HG03378 (cell line): ENCODE results near the gene AUNIP.
"Not testable (repeated sequence)": the region's sequence is repeated elsewhere in the genome, so short reads cannot be mapped to it uniquely, and the experiment has no call there.

Experiments
- ATAC-seq: cut with Tn5 transposase; IDR thresholded peaks from one replicate; pipeline ENCODE4 v1.9.1; 2021; ENCODE audit warnings: mild to moderate bottlenecking, moderate library complexity; ENCODE audit not compliant: unreplicated experiment

Gene AUNIP

DNA sequence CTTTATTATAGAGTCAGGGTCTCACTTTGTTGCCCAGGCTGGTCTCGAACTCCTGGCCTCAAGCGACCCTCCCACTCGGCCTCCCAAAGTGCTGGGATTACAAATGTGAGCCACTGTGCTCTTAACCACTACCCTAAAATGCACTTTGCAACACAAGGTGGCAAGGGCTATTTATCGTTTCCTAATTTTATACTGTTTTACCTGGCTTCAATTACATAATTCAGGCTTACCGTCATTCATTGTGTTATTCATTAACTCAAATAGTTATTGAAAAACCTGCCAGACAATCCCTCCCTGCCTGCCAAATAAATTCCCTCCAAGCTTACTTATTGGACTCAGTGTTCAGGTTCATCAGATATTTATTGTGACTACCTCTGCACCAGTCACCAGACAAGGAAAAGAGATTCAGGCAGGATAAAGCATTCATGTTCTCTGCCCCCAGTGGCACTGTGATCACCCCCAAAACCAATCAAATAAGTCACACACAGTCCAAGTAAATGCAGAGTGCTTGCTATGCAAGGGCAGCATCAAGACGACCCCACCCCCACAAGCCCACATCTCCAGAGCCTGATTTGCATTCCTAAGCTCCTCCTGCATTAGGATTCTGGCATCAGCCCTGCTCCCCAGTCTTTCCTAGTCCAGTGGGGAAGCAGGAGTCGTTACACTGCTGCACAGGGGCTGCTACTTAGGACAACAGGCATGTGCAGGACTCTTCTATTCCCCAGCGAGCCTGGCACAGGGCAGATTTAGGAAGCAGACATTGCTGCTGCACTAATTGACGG lies 8.1 kb upstream of the AUNIP start:
- no peak for ATAC-seq

DNA sequence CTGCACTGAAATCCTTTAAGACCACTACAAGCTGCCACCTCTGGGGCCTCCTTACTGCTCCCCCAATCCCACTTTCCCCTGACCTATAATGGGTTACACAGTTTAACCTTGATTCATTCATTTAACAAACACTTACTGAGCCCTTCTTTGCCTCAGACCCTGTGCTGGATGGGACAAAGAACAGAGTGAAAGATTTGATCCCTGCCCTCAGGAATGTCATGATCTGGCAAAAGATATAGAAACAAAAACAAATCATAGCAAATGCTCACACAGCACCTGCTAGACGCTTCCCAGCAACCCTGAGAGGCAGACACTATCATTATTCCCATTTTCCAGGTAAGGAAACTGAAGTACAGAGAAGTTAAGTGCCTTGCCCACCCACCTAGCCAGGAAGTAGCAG lies 7.0 kb upstream of the AUNIP start:
- ATAC-seq = no peak

- ATAC-seq = no peak
Observed at GRCh38 chr1:25864434-25864833, 5.2 kb upstream of the AUNIP start.

DNA sequence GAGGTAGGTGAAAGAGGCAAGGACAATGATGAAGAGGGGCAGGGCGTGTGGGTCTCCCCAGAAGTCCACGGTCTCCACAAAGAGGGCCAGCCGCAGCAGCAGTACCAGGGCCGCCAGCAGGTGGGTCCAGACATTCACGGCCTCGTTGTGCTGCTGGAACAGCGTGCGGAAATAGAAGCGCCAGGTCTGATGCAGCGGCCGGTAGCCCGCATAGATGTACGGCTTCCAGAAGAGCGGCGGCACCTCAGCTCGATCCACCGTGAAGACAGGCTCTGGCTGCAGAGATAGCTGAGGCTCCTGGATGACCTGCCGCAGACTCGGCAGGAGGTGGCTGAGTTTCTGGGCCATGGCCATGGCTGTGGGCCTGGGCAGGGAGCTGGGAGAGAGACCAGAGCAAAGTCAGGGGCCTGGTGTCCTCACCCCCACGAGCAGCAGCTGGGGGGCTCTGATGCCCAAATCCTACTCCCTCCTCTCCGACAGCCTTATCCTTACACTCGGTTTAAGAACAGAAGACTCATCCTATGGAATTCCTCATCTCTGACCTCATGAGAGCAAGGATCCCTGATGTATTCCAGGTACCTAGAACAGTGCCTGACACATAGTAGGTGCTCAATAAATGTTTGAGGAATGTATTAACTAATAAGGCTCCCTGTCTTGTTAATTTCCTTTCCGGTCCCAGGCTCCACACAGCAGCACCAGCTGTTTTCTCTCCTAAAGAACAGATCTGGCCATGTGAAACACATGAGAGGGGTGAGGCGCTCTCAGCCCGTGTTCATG lies 4.4 kb upstream of the AUNIP start:
- no peak for ATAC-seq

GRCh38 chr1:25862785-25863485 lies 3.7 kb upstream of the AUNIP start:
- no peak for ATAC-seq

DNA sequence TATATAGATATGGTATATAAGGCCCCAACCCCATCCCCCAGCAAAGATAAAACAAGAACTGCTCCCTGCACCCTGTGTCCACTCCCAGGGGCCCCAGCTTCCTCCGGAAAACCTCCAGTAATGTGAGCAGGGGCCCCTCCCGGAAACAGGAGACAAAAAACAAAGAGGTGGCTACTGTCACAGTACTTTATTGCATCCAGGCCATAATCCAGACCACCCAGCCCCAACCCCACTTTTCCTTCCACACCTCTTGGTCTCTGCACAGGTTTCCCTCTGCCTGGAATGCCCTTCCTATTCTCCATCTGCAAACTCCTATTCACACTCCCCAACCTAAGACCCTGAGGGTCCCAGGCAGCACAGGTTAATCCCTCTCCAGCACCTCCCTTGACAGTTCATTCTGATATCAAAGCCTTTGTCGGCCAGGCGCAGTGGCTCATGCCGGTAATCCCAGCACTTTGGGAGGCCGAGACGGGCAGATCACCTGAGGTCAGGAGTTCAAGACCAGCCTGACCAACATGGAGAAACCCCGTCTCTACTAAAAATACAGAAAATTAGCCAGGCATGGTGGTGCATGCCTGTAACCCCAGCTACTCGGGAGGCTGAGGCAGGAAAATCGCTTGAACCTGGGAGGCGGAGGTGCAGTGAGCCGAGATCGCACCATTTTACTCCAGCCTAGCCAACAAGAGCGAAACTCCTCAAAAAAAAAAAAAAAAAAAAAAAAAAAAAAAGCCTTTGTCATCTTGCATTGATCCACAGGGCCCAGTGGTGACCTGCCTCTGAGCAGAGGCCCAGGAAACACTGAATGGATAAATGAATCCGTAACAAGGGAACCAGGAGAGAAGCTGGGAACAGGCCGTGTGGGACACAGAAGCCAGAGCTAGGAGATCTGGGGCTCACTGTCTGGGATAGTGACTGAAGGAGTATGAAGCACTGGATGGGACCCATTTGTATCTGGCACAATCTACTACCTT lies 2.3 kb upstream of the AUNIP start:
- no peak for ATAC-seq

DNA sequence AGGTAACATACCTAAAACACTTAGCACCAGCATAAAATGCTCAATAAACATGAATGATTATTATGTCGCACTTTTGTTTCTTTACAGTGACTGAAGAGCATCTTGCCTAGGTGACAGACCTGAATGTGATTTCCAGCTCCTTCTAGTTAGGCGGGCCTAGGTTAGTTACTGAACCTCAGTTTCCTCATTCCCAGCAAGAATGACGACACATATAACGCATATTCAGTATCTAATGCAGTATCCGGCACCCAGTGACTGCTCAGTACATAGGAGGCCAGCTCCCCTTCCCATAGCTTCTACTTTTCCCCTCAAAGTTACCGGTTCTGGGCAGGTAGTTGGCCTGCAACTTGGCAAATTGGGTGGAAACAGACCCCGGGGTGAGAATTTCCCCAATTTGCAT lies 763 bp downstream of the AUNIP start:
- ATAC-seq = no peak

GRCh38 chr1:25856856-25857255 lies 2.4 kb downstream of the AUNIP start:
- no peak for ATAC-seq

GRCh38 chr1:25854554-25854953 lies 4.7 kb downstream of the AUNIP start:
- no peak for ATAC-seq

DNA sequence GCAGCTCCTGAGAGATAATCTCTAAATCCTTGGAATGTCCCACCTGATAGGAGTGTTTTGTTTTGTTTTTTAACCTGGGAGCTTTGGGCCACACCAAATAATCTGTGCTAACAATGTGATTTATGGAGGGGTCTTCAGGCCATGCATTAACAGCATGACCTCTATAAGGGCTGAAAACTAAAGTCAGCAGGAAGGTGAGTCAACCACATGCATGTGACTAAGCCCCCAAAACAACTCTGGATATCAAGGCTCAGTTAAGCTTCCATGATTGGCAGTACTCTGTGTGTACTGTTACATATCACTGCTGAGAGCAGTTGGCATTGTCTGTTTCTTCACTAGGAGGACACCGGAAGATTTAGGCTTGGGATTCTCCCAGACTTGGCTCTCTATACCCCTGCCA lies 10.7 kb downstream of the AUNIP start:
- no peak for ATAC-seq

DNA sequence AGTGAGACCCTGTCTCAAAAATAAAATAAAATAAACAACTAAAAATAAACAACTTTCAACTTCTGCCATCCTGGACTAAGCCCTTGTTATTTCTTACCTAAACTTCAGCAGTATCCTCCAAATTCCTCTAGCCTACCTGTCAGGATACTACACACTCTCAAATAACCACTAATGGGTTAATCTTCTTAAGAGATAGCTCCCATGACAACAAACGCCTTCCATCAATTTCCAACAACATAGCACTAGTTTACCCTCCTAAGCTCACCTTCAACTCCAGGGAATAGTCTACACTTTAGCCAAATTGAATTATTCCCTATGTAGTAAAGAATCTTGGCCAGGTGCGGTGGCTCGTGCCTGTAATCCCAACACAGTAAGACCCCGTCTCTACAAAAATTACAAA lies 11.3 kb downstream of the AUNIP start:
- ATAC-seq = no peak

- no peak for ATAC-seq
Observed at GRCh38 chr1:25845664-25846063, 13.6 kb downstream of the AUNIP start.

DNA sequence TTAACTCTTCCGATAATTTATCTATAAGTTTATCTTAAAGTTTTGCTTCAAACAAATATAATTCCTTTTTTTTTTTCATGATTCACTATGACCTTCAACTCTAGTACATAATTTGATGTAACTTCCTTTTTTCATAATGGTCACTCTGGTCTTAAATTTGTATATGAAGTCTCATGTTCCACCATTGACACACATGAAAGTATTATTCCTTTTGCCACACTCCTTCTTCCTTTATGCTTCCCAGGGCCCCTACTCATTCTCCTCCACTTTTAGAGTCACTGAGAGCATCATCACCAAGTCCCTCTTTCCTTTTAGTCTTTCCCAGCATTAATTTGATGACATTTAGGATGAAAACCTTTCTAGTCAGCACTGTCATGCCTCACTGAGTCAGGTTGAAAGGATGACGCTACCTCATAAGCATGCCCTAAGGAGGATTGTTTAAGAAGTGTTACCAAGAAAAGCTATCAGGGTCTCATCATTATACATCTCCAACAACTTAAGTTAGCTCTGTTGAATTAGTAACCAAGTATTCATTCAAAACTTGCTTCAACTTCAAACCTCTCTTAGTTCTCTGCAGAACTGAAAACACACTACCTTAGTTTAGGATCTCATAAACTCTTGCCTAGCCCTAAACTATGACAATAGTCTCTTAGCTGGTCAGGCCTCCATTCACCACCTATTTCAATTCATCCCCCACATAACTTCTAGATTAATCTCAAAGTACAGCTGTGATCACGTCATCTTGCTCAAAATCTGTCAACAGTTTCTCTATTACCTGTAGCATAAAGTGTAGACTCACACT lies 14.5 kb downstream of the AUNIP start:
- ATAC-seq = no peak

GRCh38 chr1:25843483-25843882 lies 15.8 kb downstream of the AUNIP start:
- ATAC-seq = no peak

DNA sequence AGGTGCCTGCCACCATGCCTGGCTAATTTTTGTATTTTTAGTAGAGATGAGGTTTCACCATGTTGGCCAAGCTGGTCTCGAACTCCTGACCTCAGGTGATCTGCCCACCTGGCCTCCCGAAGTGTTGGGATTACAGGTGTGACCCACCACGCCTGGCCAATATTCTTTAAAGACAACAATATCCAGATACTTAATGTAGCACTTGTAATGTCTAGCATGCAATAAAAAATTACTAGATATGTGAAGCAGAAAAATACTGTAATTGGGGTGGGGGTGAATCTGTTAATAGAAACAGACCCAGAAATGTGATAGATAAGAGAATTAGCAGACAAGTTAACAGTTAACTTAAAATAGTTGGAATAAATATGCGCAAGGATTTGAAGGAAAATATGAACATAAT lies 19.4 kb downstream of the AUNIP start:
- not testable (repeated sequence) for ATAC-seq

- ATAC-seq = no peak
Observed at GRCh38 chr1:25837262-25837875, 21.9 kb downstream of the AUNIP start.

DNA sequence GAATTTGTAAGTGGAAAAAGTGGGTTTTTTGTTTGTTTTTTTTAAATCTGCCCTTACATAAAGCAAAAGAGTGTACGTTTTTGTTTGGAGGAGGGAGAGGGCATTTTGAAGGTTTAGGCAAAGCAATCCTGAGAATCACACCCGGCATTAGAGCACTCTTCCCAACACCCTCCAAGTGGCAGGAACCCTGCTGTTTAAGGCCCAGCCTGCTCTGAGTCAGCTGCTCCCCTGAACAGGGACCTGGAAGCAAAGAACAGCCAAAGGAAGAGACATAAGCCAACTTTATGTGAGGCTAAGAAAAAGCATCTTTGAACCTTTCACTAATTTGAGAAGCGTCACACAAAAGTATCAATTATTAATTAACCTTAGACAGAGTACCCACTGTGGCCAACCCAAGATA lies 22.6 kb downstream of the AUNIP start:
- ATAC-seq = no peak

GRCh38 chr1:25834894-25835293 lies 24.4 kb downstream of the AUNIP start:
- no peak for ATAC-seq

DNA sequence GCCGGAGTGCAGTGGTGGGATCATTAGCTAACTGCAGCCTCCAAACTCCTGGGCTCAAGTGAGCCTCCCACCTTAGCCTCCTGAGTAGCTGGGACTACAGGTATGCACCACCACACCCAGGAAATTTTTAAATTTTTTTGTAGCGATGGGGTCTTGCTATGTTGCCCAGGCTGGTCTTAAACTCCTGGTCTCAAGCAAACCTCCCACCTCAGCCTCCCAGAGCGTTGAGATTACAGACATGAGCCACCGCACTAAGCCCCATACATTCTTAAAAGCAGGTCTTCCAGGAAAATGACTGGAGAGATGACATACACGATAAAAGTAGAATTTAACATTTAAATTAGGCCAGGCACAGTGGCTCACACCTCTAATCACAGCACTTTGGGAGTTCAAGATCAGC lies 26.1 kb downstream of the AUNIP start:
- ATAC-seq = no peak
